Lower leg skin (tissue), 3 donors: ENCODE results near the gene CC2D2A.

ENCODE experiments used
- POLR2A ChIP-seq, 2 donors: fragments of 450-650 bp; IDR thresholded peaks; one replicate each; pipeline ENCODE4 v1.6.1; 2016 to 2017; ENCODE audit warnings: antibody characterized with exemption in 2 of 2, mild to moderate bottlenecking in 1 of 2, moderate library complexity in 1 of 2
- TF ChIP-seq, protein P1 (sequence below), 3 donors: fragments of 450-650 bp; IDR thresholded peaks; one replicate each; pipeline ENCODE4 v1.5.1; 2016; ENCODE audit warnings: antibody characterized with exemption in 3 of 3, mild to moderate bottlenecking in 3 of 3, moderate library complexity in 2 of 3

- TF ChIP-seq, protein P1, sequence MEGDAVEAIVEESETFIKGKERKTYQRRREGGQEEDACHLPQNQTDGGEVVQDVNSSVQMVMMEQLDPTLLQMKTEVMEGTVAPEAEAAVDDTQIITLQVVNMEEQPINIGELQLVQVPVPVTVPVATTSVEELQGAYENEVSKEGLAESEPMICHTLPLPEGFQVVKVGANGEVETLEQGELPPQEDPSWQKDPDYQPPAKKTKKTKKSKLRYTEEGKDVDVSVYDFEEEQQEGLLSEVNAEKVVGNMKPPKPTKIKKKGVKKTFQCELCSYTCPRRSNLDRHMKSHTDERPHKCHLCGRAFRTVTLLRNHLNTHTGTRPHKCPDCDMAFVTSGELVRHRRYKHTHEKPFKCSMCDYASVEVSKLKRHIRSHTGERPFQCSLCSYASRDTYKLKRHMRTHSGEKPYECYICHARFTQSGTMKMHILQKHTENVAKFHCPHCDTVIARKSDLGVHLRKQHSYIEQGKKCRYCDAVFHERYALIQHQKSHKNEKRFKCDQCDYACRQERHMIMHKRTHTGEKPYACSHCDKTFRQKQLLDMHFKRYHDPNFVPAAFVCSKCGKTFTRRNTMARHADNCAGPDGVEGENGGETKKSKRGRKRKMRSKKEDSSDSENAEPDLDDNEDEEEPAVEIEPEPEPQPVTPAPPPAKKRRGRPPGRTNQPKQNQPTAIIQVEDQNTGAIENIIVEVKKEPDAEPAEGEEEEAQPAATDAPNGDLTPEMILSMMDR (IDR thresholded peaks at IDR 0.05), result no peak
- no peak for TF ChIP-seq POLR2A (IDR thresholded peaks at IDR 0.05)
Observed at GRCh38 chr4:15515106-15515505, 45.4 kb downstream of the CC2D2A start.
